HEK293 (cell line): ENCODE results near the gene PALM.

ENCODE experiments used
- CTCF ChIA-PET: fragments of 350-600 bp; formaldehyde crosslinking; extraction: SDS; loops from one replicate; lab custom pipeline; 2021; ENCODE audit warnings: antibody characterized with exemption; lab: Yijun Ruan, JAX
- POLR2A ChIA-PET: fragments of 300-600 bp; formaldehyde crosslinking; extraction: SDS; loops from one replicate; lab custom pipeline; 2020; ENCODE audit warnings: antibody characterized with exemption, inconsistent platforms; lab: Yijun Ruan, JAX
- H3K27ac ChIP-seq: fragments of 200-500 bp; sonication (Bioruptor generic); 2 replicates; pipeline ENCODE4 v1.5.1; 2014; ENCODE audit warnings: low read depth, low read length, control low read depth, inconsistent platforms; ENCODE audit errors: extremely low read depth
- H3K36me3 ChIP-seq, 2 experiments: fragments of 200-500 bp in 1 of 2; sonication (Bioruptor generic) in 1 of 2; 1 replicate in 1 of 2; 2 replicates in 1 of 2; pipeline ENCODE4 v1.5.1; 2014 to 2017; ENCODE audit warnings: inconsistent platforms in 2 of 2, low read length in 2 of 2; ENCODE audit not compliant: control insufficient read depth in 2 of 2, insufficient read depth in 1 of 2
- H3K4me1 ChIP-seq: fragments of 200-500 bp; sonication (Bioruptor generic); 2 replicates; pipeline ENCODE4 v1.5.1; 2014; ENCODE audit warnings: mild to moderate bottlenecking, low read length, inconsistent platforms; ENCODE audit not compliant: control insufficient read depth, insufficient read depth
- H3K4me3 ChIP-seq: 2 replicates; pipeline ENCODE4 v1.5.1; 2011; ENCODE audit warnings: low read depth, mild to moderate bottlenecking, control low read depth, low read length, moderate library complexity
- H3K9me3 ChIP-seq: fragments of 200-500 bp; sonication (Bioruptor generic); 2 replicates; pipeline ENCODE4 v1.5.1; 2014; ENCODE audit warnings: low read depth, low read length, inconsistent platforms; ENCODE audit not compliant: control insufficient read depth, insufficient read depth
- GLI4 ChIP-seq: fragments of 450-650 bp; formaldehyde crosslinking; IDR thresholded peaks from 2 replicates; pipeline ENCODE4 v1.5.1; 2016; ENCODE audit warnings: missing biosample characterization, missing genetic modification characterization
- SP2 ChIP-seq: fragments of 450-650 bp; formaldehyde crosslinking; IDR thresholded peaks from 2 replicates; pipeline ENCODE4 v1.5.1; 2016; ENCODE audit warnings: missing biosample characterization, missing genetic modification characterization
- YY1 ChIP-seq: fragments of 450-650 bp; formaldehyde crosslinking; IDR thresholded peaks from 2 replicates; pipeline ENCODE4 v1.5.1; 2018; ENCODE audit warnings: missing biosample characterization, missing genetic modification characterization
- YY2 ChIP-seq: fragments of 450-650 bp; formaldehyde crosslinking; IDR thresholded peaks from 2 replicates; pipeline ENCODE4 v1.5.1; 2016; ENCODE audit warnings: missing biosample characterization, missing genetic modification characterization
- ZFP3 ChIP-seq: fragments of 450-650 bp; formaldehyde crosslinking; IDR thresholded peaks from 2 replicates; pipeline ENCODE4 v1.5.1; 2016; ENCODE audit warnings: low read depth, missing biosample characterization, missing genetic modification characterization
- ZIC2 ChIP-seq: fragments of 450-650 bp; formaldehyde crosslinking; IDR thresholded peaks from 2 replicates; pipeline ENCODE4 v1.5.1; 2016; ENCODE audit warnings: missing biosample characterization, missing genetic modification characterization
- ZNF140 ChIP-seq: fragments of 450-650 bp; formaldehyde crosslinking; IDR thresholded peaks from 2 replicates; pipeline ENCODE4 v1.5.1; 2016; ENCODE audit warnings: missing biosample characterization, missing genetic modification characterization
- ZNF169 ChIP-seq: fragments of 450-650 bp; formaldehyde crosslinking; IDR thresholded peaks from 2 replicates; pipeline ENCODE4 v1.5.1; 2016; ENCODE audit warnings: missing biosample characterization, missing genetic modification characterization
- ZNF175 ChIP-seq: fragments of 450-650 bp; formaldehyde crosslinking; IDR thresholded peaks from 2 replicates; pipeline ENCODE4 v1.5.1; 2016; ENCODE audit warnings: missing biosample characterization, missing genetic modification characterization
- ZNF2 ChIP-seq: fragments of 450-650 bp; formaldehyde crosslinking; IDR thresholded peaks from 2 replicates; pipeline ENCODE4 v1.5.1; 2016; ENCODE audit warnings: missing biosample characterization, missing genetic modification characterization
- ZNF23 ChIP-seq: fragments of 450-650 bp; formaldehyde crosslinking; IDR thresholded peaks from 2 replicates; pipeline ENCODE4 v1.5.1; 2016; ENCODE audit warnings: missing biosample characterization, missing genetic modification characterization, borderline replicate concordance
- ZNF248 ChIP-seq: fragments of 450-650 bp; formaldehyde crosslinking; IDR thresholded peaks from 2 replicates; pipeline ENCODE4 v1.5.1; 2017; ENCODE audit warnings: missing biosample characterization, missing genetic modification characterization
- ZNF311 ChIP-seq: fragments of 450-650 bp; formaldehyde crosslinking; IDR thresholded peaks from 2 replicates; pipeline ENCODE4 v1.5.1; 2017; ENCODE audit warnings: missing biosample characterization, missing genetic modification characterization, borderline replicate concordance
- ZNF324 ChIP-seq: fragments of 450-650 bp; formaldehyde crosslinking; IDR thresholded peaks from 2 replicates; pipeline ENCODE4 v1.5.1; 2016; ENCODE audit warnings: missing biosample characterization, missing genetic modification characterization
- ZNF37A ChIP-seq: fragments of 450-650 bp; IDR thresholded peaks from 2 replicates; pipeline ENCODE4 v1.5.1; 2018; ENCODE audit warnings: missing biosample characterization, missing genetic modification characterization
- ZNF391 ChIP-seq: fragments of 450-650 bp; formaldehyde crosslinking; IDR thresholded peaks from 2 replicates; pipeline ENCODE4 v1.5.1; 2016; ENCODE audit warnings: low read depth, missing biosample characterization, missing genetic modification characterization, borderline replicate concordance
- ZNF513 ChIP-seq: fragments of 450-650 bp; IDR thresholded peaks from 2 replicates; pipeline ENCODE4 v1.5.1; 2018; ENCODE audit warnings: missing biosample characterization, missing genetic modification characterization
- ZNF664 ChIP-seq: fragments of 450-650 bp; formaldehyde crosslinking; IDR thresholded peaks from 2 replicates; pipeline ENCODE4 v1.5.1; 2016; ENCODE audit warnings: missing biosample characterization, missing genetic modification characterization
- ZNF677 ChIP-seq: fragments of 450-650 bp; IDR thresholded peaks from 2 replicates; pipeline ENCODE4 v1.5.0; 2018; ENCODE audit warnings: missing biosample characterization, mild to moderate bottlenecking, missing genetic modification characterization, moderate library complexity
- ZNF704 ChIP-seq: fragments of 450-650 bp; formaldehyde crosslinking; IDR thresholded peaks from 2 replicates; pipeline ENCODE4 v1.5.1; 2016; ENCODE audit warnings: missing biosample characterization, missing genetic modification characterization
- ZNF776 ChIP-seq: fragments of 450-650 bp; formaldehyde crosslinking; IDR thresholded peaks from 2 replicates; pipeline ENCODE4 v1.5.0; 2017; ENCODE audit warnings: missing biosample characterization, missing genetic modification characterization, borderline replicate concordance
- TF ChIP-seq, protein P1 (sequence below): fragments of 450-650 bp; formaldehyde crosslinking; IDR thresholded peaks from 2 replicates; pipeline ENCODE4 v1.5.1; 2017; ENCODE audit warnings: missing biosample characterization, mild to moderate bottlenecking, missing genetic modification characterization, moderate library complexity
- TF ChIP-seq, protein P2 (sequence below): fragments of 450-650 bp; formaldehyde crosslinking; conservative IDR thresholded peaks from 2 replicates; pipeline ENCODE4 v1.5.1; 2016; ENCODE audit warnings: low read depth, missing biosample characterization, missing genetic modification characterization
- TF ChIP-seq, protein P3 (sequence below): sonication (generic); formaldehyde crosslinking; IDR thresholded peaks from 2 replicates; pipeline ENCODE4 v1.8.1; 2022; ENCODE audit warnings: mild to moderate bottlenecking, moderate library complexity, missing genetic modification reagents
- TF ChIP-seq, protein P4 (sequence below): fragments of 450-650 bp; formaldehyde crosslinking; IDR thresholded peaks from 2 replicates; pipeline ENCODE4 v1.5.1; 2016; ENCODE audit warnings: missing biosample characterization, missing genetic modification characterization, low read depth

Gene PALM

DNA sequence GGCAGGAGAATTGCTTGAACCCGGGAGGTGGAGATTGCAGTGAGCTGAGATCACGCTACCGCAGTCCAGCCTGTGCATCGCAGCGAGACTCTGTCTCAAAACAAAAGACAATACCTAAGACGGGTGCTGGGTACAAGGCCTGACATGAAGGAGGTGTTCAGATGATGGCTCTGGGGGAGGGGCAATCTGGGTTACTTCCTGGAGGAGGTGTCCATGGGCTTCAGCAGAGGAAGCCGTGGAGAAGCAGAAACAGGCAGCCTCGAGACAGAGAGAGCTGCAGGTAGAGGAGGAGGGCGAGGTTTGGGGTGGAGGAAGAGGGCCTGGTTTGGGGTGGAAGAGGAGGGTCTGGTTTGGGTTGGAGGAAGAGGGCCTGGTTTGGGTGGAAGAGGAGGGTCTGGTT, 45.8 kb downstream of the PALM start (continued):
- TF ChIP-seq ZNF513 (tag by site-specific recombination) = no peak
- TF ChIP-seq ZNF311 (tag by site-specific recombination) = no peak
- no peak for TF ChIP-seq ZNF776 (tag by site-specific recombination)
- no peak for TF ChIP-seq ZNF2

GRCh38 chr19:755063-755462, 46.3 kb downstream of the PALM start:
- H3K9me3 ChIP-seq = no peaks in the 10 kb centered on the region
- CTCF ChIA-PET = interaction anchor here (0.7 kb wide), 1 partner anchor 119 kb away, joined by 3 read pairs; no protein-coding TSS in a partner anchor
- no peak overlapping the region for H3K4me3 ChIP-seq
- no peaks in the 10 kb centered on the region for H3K36me3 ChIP-seq
- POLR2A ChIA-PET = no interaction called here
- H3K27ac ChIP-seq = no peak overlapping the region
- H3K4me1 ChIP-seq = no peaks in the 10 kb centered on the region
- TF ChIP-seq ZFP3 (tag by site-specific recombination) (no peak), ZNF677 (tag by site-specific recombination) (no peak), ZNF324 (tag by site-specific recombination) (no peak), ZNF23 (no peak), ZNF140 (tag by site-specific recombination) (no peak), ZNF391 (tag by site-specific recombination) (no peak), ZNF664 (no peak), ZIC2 (tag by site-specific recombination) (no peak), ZNF169 (tag by site-specific recombination) (no peak), GLI4 (tag by site-specific recombination) (no peak), ZNF248 (tag by site-specific recombination) (no peak), ZNF175 (tag by site-specific recombination) (no peak), YY2 (tag by site-specific recombination) (no peak), ZNF37A (no peak)
- TF ChIP-seq, protein P1, sequence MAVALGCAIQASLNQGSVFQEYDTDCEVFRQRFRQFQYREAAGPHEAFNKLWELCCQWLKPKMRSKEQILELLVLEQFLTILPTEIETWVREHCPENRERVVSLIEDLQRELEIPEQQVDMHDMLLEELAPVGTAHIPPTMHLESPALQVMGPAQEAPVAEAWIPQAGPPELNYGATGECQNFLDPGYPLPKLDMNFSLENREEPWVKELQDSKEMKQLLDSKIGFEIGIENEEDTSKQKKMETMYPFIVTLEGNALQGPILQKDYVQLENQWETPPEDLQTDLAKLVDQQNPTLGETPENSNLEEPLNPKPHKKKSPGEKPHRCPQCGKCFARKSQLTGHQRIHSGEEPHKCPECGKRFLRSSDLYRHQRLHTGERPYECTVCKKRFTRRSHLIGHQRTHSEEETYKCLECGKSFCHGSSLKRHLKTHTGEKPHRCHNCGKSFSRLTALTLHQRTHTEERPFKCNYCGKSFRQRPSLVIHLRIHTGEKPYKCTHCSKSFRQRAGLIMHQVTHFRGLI = no peak
- TF ChIP-seq, protein P2, sequence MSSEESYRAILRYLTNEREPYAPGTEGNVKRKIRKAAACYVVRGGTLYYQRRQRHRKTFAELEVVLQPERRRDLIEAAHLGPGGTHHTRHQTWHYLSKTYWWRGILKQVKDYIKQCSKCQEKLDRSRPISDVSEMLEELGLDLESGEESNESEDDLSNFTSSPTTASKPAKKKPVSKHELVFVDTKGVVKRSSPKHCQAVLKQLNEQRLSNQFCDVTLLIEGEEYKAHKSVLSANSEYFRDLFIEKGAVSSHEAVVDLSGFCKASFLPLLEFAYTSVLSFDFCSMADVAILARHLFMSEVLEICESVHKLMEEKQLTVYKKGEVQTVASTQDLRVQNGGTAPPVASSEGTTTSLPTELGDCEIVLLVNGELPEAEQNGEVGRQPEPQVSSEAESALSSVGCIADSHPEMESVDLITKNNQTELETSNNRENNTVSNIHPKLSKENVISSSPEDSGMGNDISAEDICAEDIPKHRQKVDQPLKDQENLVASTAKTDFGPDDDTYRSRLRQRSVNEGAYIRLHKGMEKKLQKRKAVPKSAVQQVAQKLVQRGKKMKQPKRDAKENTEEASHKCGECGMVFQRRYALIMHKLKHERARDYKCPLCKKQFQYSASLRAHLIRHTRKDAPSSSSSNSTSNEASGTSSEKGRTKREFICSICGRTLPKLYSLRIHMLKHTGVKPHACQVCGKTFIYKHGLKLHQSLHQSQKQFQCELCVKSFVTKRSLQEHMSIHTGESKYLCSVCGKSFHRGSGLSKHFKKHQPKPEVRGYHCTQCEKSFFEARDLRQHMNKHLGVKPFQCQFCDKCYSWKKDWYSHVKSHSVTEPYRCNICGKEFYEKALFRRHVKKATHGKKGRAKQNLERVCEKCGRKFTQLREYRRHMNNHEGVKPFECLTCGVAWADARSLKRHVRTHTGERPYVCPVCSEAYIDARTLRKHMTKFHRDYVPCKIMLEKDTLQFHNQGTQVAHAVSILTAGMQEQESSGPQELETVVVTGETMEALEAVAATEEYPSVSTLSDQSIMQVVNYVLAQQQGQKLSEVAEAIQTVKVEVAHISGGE = no peak

DNA sequence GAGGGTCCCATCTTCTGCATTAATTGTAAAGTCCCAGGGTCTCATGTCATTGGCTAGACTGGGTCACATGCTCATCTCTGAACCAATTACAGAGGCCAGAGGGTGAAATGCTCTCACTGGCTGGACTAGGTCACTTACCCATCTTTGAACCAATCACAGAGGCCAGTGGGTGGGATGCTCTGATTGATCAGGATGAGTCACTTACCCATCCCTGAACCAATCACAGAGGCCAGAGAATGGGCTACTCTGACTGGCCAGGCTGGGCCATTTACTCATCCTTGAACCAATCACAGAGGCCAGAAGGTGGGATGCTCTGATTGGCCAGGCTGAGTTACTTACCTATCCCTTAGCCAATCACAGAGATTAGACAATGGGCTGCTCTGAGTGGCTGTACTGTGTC, 47.5 kb downstream of the PALM start:
- peak; percentile 51 for TF ChIP-seq SP2 (tag by site-specific recombination)
- TF ChIP-seq, protein P3, sequence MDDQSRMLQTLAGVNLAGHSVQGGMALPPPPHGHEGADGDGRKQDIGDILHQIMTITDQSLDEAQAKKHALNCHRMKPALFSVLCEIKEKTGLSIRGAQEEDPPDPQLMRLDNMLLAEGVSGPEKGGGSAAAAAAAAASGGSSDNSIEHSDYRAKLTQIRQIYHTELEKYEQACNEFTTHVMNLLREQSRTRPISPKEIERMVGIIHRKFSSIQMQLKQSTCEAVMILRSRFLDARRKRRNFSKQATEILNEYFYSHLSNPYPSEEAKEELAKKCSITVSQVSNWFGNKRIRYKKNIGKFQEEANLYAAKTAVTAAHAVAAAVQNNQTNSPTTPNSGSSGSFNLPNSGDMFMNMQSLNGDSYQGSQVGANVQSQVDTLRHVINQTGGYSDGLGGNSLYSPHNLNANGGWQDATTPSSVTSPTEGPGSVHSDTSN (CRISPR knock-in tag) = no peak
- TF ChIP-seq YY1 = no peak
- TF ChIP-seq ZNF704 (tag by site-specific recombination) = no peak
- TF ChIP-seq, protein P4, sequence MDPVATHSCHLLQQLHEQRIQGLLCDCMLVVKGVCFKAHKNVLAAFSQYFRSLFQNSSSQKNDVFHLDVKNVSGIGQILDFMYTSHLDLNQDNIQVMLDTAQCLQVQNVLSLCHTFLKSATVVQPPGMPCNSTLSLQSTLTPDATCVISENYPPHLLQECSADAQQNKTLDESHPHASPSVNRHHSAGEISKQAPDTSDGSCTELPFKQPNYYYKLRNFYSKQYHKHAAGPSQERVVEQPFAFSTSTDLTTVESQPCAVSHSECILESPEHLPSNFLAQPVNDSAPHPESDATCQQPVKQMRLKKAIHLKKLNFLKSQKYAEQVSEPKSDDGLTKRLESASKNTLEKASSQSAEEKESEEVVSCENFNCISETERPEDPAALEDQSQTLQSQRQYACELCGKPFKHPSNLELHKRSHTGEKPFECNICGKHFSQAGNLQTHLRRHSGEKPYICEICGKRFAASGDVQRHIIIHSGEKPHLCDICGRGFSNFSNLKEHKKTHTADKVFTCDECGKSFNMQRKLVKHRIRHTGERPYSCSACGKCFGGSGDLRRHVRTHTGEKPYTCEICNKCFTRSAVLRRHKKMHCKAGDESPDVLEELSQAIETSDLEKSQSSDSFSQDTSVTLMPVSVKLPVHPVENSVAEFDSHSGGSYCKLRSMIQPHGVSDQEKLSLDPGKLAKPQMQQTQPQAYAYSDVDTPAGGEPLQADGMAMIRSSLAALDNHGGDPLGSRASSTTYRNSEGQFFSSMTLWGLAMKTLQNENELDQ (tag by site-specific recombination) = no peak
- Histone ChIP-seq H3K9me3 (no peaks in the 10 kb centered on the region), H3K4me1 (no peaks in the 10 kb centered on the region), H3K36me3 (no peaks in the 10 kb centered on the region), H3K4me3 (no peak overlapping the region), H3K27ac (no peak overlapping the region)
- ChIA-PET POLR2A (no interaction called here), CTCF (interaction anchor here (0.6 kb wide), 1 partner anchor 53 kb away, joined by 3 read pairs; no protein-coding TSS in a partner anchor)
